ENCODE measurements around the gene ACTG1. TPM values are rescaled to one million over a fixed set of nuclear protein-coding genes. Genes with fewer than 3 reads are reported as not detected.

The ACTG1 gene
- total and polyA plus RNA-seq, 4 donors: 347 to 1,699 (median 1,282) TPM

- no peak overlapping the region for H3K9ac ChIP-seq (ENCODE audit: low read depth in 1 of 2, low read length in 2 of 2)
- no peaks in the 10 kb centered on the region for H3K27me3 ChIP-seq (ENCODE audit: control insufficient read depth in 4 of 4, insufficient read depth in 4 of 4, low read length in 3 of 4)
- no peaks in the 10 kb centered on the region for H3K9me3 ChIP-seq (ENCODE audit: control insufficient read depth in 4 of 4, low read length in 3 of 4)
- H3K27ac ChIP-seq (ENCODE audit: low read depth in 1 of 2, low read length in 2 of 2): no peak overlapping the region
- H3K36me3 ChIP-seq (ENCODE audit: control insufficient read depth in 4 of 4, insufficient read depth in 3 of 4, low read depth in 1 of 4, low read length in 3 of 4): no peaks in the 10 kb centered on the region
- H3K4me1 ChIP-seq (ENCODE audit: control insufficient read depth in 4 of 4, insufficient read depth in 4 of 4, low read length in 3 of 4): peaks cover 5 to 18% (median 13%) of the 10 kb centered on the region in 4 donors
- WGBS: 85% methylated on average over 17 of the region's 17 CpGs
- DNase-seq (ENCODE audit: low spot score): no peak
- no peak overlapping the region for H3K4me3 ChIP-seq (ENCODE audit: low read depth in 1 of 3, low read length in 3 of 3)
- no peak for TF ChIP-seq EGR1 (IDR thresholded peaks at IDR 0.05; ENCODE audit: low read depth in 2 of 2)
- TF ChIP-seq FOXA1 (IDR thresholded peaks at IDR 0.05): no peak
- TF ChIP-seq MAX (IDR thresholded peaks at IDR 0.05): no peak
- TF ChIP-seq REST (IDR thresholded peaks at IDR 0.05): no peak
- TF ChIP-seq SP1 (IDR thresholded peaks at IDR 0.05): no peak
- TF ChIP-seq RXRA (IDR thresholded peaks at IDR 0.05): no peak
- TF ChIP-seq HNF4G (IDR thresholded peaks at IDR 0.05): no peak
- no peak for TF ChIP-seq CTCF (IDR thresholded peaks at IDR 0.05; ENCODE audit: low read depth, low read length, missing input control)
- TF ChIP-seq, protein P1, sequence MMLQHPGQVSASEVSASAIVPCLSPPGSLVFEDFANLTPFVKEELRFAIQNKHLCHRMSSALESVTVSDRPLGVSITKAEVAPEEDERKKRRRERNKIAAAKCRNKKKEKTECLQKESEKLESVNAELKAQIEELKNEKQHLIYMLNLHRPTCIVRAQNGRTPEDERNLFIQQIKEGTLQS (IDR thresholded peaks at IDR 0.05): no peak
- no peak for TF ChIP-seq YY1 (IDR thresholded peaks at IDR 0.05)
- TF ChIP-seq GABPA (IDR thresholded peaks at IDR 0.05 in 1 of 2, conservative IDR thresholded peaks at IDR 0.05 in 1 of 2): no peak
- TF ChIP-seq NR2F2 (IDR thresholded peaks at IDR 0.05): no peak
- TF ChIP-seq ZBTB33 (IDR thresholded peaks at IDR 0.05): no peak
- TF ChIP-seq TAF1 (conservative IDR thresholded peaks at IDR 0.05): no peak
- no peak for TF ChIP-seq HNF4A (conservative IDR thresholded peaks at IDR 0.05)
- no peak for TF ChIP-seq RAD21 (IDR thresholded peaks at IDR 0.05)
- no peak for TF ChIP-seq JUND (IDR thresholded peaks at IDR 0.05)
Measured at GRCh38 chr17:81486199-81486810, 26.3 kb downstream of the ACTG1 start.
